PC-9 (cell line): ENCODE measurements around the gene C19orf25. TPM values are rescaled to one million over a fixed set of nuclear protein-coding genes. Genes with fewer than 3 reads are reported as not detected.

Source experiments
- BruUV-seq: library from RNA; stranded (reverse); fragments of 400-500 nt; replicated peaks from 2 replicates; lab custom pipeline; 2021; lab: Mats Ljungman, UMichigan
- CTCF ChIA-PET: fragments of 300-600 bp; sonication (Branson Sonifier 250); formaldehyde crosslinking; loops from one replicate; lab custom pipeline; 2022; ENCODE audit warnings: antibody characterized with exemption; lab: Charles Lee
- POLR2A ChIA-PET: fragments of 300-600 bp; sonication (Branson Sonifier 250); formaldehyde crosslinking; loops from one replicate; lab custom pipeline; 2022; ENCODE audit warnings: antibody characterized with exemption; ENCODE audit not compliant: unreplicated experiment; lab: Charles Lee
- DNase-seq, 2 experiments: peaks; one replicate each; pipeline versions ENCODE4 v3.0.0 to v3.0.0-alpha.2; 2015 to 2022; ENCODE audit warnings: mixed read lengths in 1 of 2
- H2AFZ ChIP-seq: fragments of 200-600 bp; sonication (generic); 2 replicates; pipeline ENCODE4 v1.8.1; 2017; ENCODE audit warnings: antibody characterized with exemption
- H3F3A ChIP-seq: fragments of 200-600 bp; sonication (generic); 2 replicates; pipeline ENCODE4 v1.8.1; 2017; ENCODE audit warnings: antibody characterized with exemption, mild to moderate bottlenecking, low read depth; ENCODE audit not compliant: insufficient read depth
- H3K27ac ChIP-seq: fragments of 200-600 bp; sonication (generic); 2 replicates; pipeline ENCODE4 v1.6.1; 2016; ENCODE audit warnings: mixed run types
- H3K27me3 ChIP-seq: fragments of 200-600 bp; sonication (generic); 2 replicates; pipeline ENCODE4 v1.6.1; 2016; ENCODE audit warnings: low read depth, mixed run types; ENCODE audit not compliant: insufficient read depth
- H3K36me3 ChIP-seq: fragments of 200-600 bp; sonication (generic); 2 replicates; pipeline ENCODE4 v1.6.1; 2016; ENCODE audit warnings: low read depth, mixed run types
- H3K4me1 ChIP-seq: fragments of 200-600 bp; sonication (generic); replicated peaks from 2 replicates; pipeline ENCODE4 v1.6.1; 2016; ENCODE audit warnings: mixed run types; ENCODE audit not compliant: insufficient read depth
- H3K4me2 ChIP-seq: fragments of 200-600 bp; sonication (generic); 2 replicates; pipeline ENCODE4 v1.6.1; 2017; ENCODE audit warnings: mixed run types
- H3K4me3 ChIP-seq: fragments of 200-600 bp; sonication (generic); 2 replicates; pipeline ENCODE4 v1.6.1; 2016; ENCODE audit warnings: mixed run types
- H3K79me2 ChIP-seq: fragments of 200-600 bp; sonication (generic); 2 replicates; pipeline ENCODE4 v1.6.1; 2017; ENCODE audit warnings: low read depth, mixed run types
- H3K9me2 ChIP-seq: fragments of 200-600 bp; sonication (generic); 2 replicates; pipeline ENCODE4 v1.8.1; 2017; ENCODE audit warnings: mild to moderate bottlenecking; ENCODE audit not compliant: insufficient read depth
- H3K9me3 ChIP-seq: fragments of 200-600 bp; sonication (generic); 2 replicates; pipeline ENCODE4 v1.8.1; 2016; ENCODE audit warnings: low read depth; ENCODE audit not compliant: insufficient read depth
- H4K20me1 ChIP-seq: fragments of 200-600 bp; sonication (generic); 2 replicates; pipeline ENCODE4 v1.8.1; 2017; ENCODE audit not compliant: insufficient read depth
- EZH2 ChIP-seq: fragments of 200-600 bp; sonication (generic); IDR thresholded peaks from 2 replicates; pipeline ENCODE4 v1.8.0; 2017; ENCODE audit warnings: antibody characterized with exemption, low read depth
- intact Hi-C: fragments of 100-400 bp; cut with micrococcal nuclease; formaldehyde crosslinking; loops from one replicate; pipeline ENCODE4 v1.10.0; 2022; ENCODE audit not compliant: unreplicated experiment
- total RNA-seq: library from RNA; stranded (reverse); gene quantifications from 2 replicates; pipeline ENCODE4 v1.2.3, GENCODE V29; 2021
- TF ChIP-seq, protein P1 (sequence below): fragments of 200-600 bp; sonication (generic); conservative IDR thresholded peaks from 2 replicates; pipeline ENCODE4 v1.6.1; 2017; ENCODE audit warnings: mixed run types, antibody characterized with exemption, mild to moderate bottlenecking, moderate library complexity

C19orf25 gene
- total RNA-seq, 1 experiment from 2014 or later, result 28.0 TPM

DNA sequence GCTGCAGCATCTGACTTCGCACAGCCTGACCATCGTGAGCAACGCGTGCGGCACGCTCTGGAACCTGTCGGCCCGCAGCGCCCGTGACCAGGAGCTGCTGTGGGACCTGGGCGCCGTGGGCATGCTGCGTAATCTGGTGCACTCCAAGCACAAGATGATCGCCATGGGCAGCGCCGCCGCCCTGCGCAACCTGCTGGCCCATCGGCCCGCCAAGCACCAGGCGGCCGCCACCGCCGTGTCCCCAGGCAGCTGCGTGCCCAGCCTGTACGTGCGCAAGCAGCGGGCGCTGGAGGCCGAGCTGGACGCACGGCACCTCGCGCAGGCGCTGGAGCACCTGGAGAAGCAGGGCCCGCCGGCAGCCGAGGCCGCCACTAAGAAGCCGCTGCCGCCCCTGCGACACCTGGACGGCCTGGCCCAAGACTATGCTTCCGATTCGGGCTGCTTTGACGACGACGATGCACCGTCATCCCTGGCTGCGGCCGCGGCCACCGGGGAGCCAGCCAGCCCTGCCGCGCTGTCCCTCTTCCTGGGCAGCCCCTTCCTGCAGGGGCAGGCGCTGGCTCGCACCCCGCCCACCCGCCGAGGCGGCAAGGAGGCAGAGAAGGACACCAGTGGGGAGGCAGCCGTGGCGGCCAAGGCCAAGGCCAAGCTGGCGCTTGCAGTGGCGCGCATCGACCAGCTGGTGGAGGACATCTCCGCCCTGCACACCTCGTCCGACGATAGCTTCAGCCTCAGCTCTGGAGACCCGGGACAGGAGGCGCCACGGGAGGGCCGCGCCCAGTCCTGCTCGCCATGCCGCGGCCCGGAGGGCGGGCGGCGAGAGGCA, 13.6 kb downstream of the C19orf25 start:
- no peaks in the 10 kb centered on the region for H3K27me3 ChIP-seq
- H3K4me2 ChIP-seq, result no peak overlapping the region
- intact Hi-C loops, result no loop called here
- ChIA-PET CTCF (no interaction called here), POLR2A (no interaction called here)
- DNase-seq, result no peak
- H3K4me3 ChIP-seq, result no peak overlapping the region
- no TSS peak for BruUV-seq
- TF ChIP-seq EZH2, result no peak
- TF ChIP-seq, protein P1, sequence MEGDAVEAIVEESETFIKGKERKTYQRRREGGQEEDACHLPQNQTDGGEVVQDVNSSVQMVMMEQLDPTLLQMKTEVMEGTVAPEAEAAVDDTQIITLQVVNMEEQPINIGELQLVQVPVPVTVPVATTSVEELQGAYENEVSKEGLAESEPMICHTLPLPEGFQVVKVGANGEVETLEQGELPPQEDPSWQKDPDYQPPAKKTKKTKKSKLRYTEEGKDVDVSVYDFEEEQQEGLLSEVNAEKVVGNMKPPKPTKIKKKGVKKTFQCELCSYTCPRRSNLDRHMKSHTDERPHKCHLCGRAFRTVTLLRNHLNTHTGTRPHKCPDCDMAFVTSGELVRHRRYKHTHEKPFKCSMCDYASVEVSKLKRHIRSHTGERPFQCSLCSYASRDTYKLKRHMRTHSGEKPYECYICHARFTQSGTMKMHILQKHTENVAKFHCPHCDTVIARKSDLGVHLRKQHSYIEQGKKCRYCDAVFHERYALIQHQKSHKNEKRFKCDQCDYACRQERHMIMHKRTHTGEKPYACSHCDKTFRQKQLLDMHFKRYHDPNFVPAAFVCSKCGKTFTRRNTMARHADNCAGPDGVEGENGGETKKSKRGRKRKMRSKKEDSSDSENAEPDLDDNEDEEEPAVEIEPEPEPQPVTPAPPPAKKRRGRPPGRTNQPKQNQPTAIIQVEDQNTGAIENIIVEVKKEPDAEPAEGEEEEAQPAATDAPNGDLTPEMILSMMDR, result no peak
- H3K27ac ChIP-seq, result no peak overlapping the region
- H3F3A ChIP-seq, result no peaks in the 10 kb centered on the region
- H3K36me3 ChIP-seq, result no peaks in the 10 kb centered on the region
- no peaks in the 10 kb centered on the region for H3K4me1 ChIP-seq
- no peaks in the 10 kb centered on the region; the same call in 1 of the 2 replicates for H4K20me1 ChIP-seq
- no peaks in the 10 kb centered on the region for H3K9me3 ChIP-seq
- no peak overlapping the region for H2AFZ ChIP-seq
- no peaks in the 10 kb centered on the region for H3K79me2 ChIP-seq
- H3K9me2 ChIP-seq, result no peaks in the 10 kb centered on the region

DNA sequence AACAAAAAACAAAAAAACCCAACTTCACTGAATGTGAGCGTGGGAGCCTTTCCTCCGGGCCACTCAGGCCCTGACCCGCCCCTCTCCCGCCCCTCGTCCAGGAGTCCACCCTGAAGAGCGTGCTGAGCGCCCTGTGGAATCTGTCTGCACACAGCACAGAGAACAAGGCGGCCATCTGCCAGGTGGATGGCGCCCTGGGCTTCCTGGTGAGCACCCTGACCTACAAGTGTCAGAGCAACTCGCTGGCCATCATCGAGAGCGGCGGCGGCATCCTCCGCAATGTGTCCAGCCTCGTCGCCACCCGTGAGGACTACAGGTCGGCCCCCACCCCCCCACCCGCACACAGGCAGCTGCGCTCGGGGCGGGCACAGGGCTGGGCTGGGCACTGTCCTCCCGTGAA, 17.2 kb downstream of the C19orf25 start:
- Histone ChIP-seq H3K36me3 (no peaks in the 10 kb centered on the region), H3K79me2 (no peaks in the 10 kb centered on the region), H3F3A (no peaks in the 10 kb centered on the region), H3K27ac (no peak overlapping the region), H3K9me2 (no peaks in the 10 kb centered on the region), H3K27me3 (no peaks in the 10 kb centered on the region), H3K4me3 (no peak overlapping the region), H3K4me1 (no peaks in the 10 kb centered on the region), H3K9me3 (no peaks in the 10 kb centered on the region), H2AFZ (no peak overlapping the region), H4K20me1 (no peaks in the 10 kb centered on the region), H3K4me2 (no peak overlapping the region)
- BruUV-seq, result no TSS peak
- no peak for DNase-seq
- POLR2A ChIA-PET, result no interaction called here
- intact Hi-C loops, result no loop called here
- CTCF ChIA-PET, result no interaction called here
- TF ChIP-seq, protein P1, result no peak
- no peak for TF ChIP-seq EZH2

DNA sequence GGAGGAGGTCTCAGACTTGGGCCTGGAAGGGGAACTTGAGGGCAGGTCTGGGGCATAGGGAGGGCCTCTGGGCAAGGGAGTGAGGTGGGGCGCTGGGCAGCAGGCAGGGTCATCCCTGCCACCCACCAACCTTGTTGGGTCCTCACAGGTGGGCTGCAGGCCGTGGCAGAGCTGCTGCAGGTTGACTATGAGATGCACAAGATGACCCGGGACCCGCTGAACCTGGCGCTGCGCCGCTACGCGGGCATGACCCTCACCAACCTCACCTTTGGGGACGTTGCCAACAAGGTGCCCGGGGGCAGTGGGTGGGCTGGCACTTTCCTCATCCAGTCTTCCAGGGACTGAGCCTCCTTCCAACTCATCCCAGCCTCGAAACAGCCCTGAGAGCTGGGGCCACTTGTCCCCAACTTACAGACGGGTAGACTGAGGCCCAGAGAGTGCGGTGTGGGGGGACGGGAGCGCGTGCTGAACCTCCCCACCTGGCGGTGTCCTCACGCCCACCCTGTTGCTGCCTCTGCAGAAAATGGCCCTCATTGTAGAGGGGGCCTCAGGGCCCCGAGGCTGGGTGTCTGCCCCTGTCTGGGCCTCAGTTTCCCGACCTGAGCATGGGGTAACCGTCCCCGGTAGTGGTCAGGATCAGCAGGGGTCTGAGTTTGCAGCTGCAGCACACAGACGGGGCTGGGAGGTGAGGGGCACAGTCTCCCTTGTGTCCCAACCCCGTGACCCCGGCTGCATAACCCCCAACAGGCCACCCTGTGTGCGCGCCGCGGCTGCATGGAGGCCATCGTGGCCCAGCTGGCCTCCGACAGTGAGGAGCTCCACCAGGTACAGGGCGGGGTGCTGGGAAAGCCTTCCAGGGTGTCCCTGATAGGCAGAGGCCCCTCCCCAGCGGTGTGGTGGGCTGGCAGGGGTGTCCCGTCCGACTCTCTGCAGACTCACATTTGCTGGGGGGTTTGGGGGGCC, 18.7 kb downstream of the C19orf25 start:
- Histone ChIP-seq H3K27ac (no peak overlapping the region), H3K36me3 (no peaks in the 10 kb centered on the region), H2AFZ (no peak overlapping the region), H3K4me3 (no peak overlapping the region), H3K4me1 (no peaks in the 10 kb centered on the region), H3F3A (no peaks in the 10 kb centered on the region), H3K27me3 (no peaks in the 10 kb centered on the region), H4K20me1 (no peaks in the 10 kb centered on the region), H3K4me2 (no peak overlapping the region), H3K9me3 (no peaks in the 10 kb centered on the region), H3K79me2 (no peaks in the 10 kb centered on the region), H3K9me2 (no peaks in the 10 kb centered on the region)
- ChIA-PET POLR2A (no interaction called here), CTCF (no interaction called here)
- DNase-seq, result no peak
- intact Hi-C loops, result no loop called here
- BruUV-seq, result no TSS peak
- TF ChIP-seq EZH2, result no peak
- TF ChIP-seq, protein P1, result no peak
